Tibial nerve (tissue), 4 donors: ENCODE results near the gene TAS1R1. TPM values are rescaled to one million over a fixed set of nuclear protein-coding genes. Genes with fewer than 3 reads are reported as not detected.
"Not testable (repeated sequence)": the region's sequence is repeated elsewhere in the genome, so short reads cannot be mapped to it uniquely, and the experiment has no call there.

Experiments
- DNase-seq, 2 donors: peaks; one replicate each; pipeline ENCODE4 v3.0.0-alpha.2; 2019; ENCODE audit warnings: low spot score in 2 of 2
- H3K27ac ChIP-seq, 4 donors: fragments of 200-600 bp; sonication (generic) in 3 of 4; one replicate each; pipeline ENCODE4 v1.5.1; 2017 to 2019; ENCODE audit warnings: mild to moderate bottlenecking in 1 of 4
- H3K27me3 ChIP-seq, 2 donors: fragments of 200-600 bp; sonication (generic) in 1 of 2; one replicate each; pipeline versions ENCODE4 v1.5.1 to v1.6.0; 2017 to 2019
- H3K36me3 ChIP-seq, 3 donors: fragments of 200-600 bp; sonication (generic); one replicate each; pipeline ENCODE4 v1.5.1; 2018 to 2019
- H3K4me1 ChIP-seq, 4 donors: fragments of 200-600 bp; sonication (generic) in 3 of 4; one replicate each; pipeline ENCODE4 v1.5.1; 2017 to 2019
- H3K4me3 ChIP-seq, 4 donors: fragments of 200-600 bp; sonication (generic) in 3 of 4; one replicate each; pipeline ENCODE4 v1.5.1; 2017 to 2019; ENCODE audit warnings: mild to moderate bottlenecking in 1 of 4, moderate library complexity in 1 of 4
- H3K9me3 ChIP-seq, 4 donors: fragments of 200-600 bp; sonication (generic) in 3 of 4; one replicate each; pipeline ENCODE4 v1.5.1; 2017 to 2019
- EP300 ChIP-seq, 2 donors: sonication (generic); formaldehyde crosslinking; IDR thresholded peaks; one replicate each; pipeline ENCODE4 v1.6.1; 2017; ENCODE audit warnings: antibody characterized with exemption in 2 of 2, mild to moderate bottlenecking in 1 of 2
- POLR2A ChIP-seq, 2 donors: fragments of 450-650 bp; IDR thresholded peaks; one replicate each; pipeline ENCODE4 v1.6.1; 2017; ENCODE audit warnings: antibody characterized with exemption in 2 of 2, mild to moderate bottlenecking in 2 of 2, moderate library complexity in 2 of 2
- WGBS, 2 donors: methylation state at CpG; one replicate each; pipeline ENCODE4 v1.1.5; 2018; 5-methylcytosine and 5-hydroxymethylcytosine counted together
- total RNA-seq, 4 donors: library from RNA; depleted of rRNA; stranded (reverse); fragments of >200 nt; gene quantifications; one replicate each; pipeline ENCODE4 v1.1.0, GENCODE V29; 2016
- TF ChIP-seq, protein P1 (sequence below), 5 experiments: fragments of 200-600 bp in 3 of 5; fragments of 450-650 bp in 2 of 5; sonication (generic) in 3 of 5; IDR thresholded peaks; one replicate each; pipeline ENCODE4 v1.5.1; 2016 to 2019; ENCODE audit warnings: antibody characterized with exemption in 5 of 5, mild to moderate bottlenecking in 3 of 5, moderate library complexity in 2 of 5

The TAS1R1 gene
- total RNA-seq, 4 donors from 2014 or later = 0.22 to 0.78 TPM; not detected in 2

DNA sequence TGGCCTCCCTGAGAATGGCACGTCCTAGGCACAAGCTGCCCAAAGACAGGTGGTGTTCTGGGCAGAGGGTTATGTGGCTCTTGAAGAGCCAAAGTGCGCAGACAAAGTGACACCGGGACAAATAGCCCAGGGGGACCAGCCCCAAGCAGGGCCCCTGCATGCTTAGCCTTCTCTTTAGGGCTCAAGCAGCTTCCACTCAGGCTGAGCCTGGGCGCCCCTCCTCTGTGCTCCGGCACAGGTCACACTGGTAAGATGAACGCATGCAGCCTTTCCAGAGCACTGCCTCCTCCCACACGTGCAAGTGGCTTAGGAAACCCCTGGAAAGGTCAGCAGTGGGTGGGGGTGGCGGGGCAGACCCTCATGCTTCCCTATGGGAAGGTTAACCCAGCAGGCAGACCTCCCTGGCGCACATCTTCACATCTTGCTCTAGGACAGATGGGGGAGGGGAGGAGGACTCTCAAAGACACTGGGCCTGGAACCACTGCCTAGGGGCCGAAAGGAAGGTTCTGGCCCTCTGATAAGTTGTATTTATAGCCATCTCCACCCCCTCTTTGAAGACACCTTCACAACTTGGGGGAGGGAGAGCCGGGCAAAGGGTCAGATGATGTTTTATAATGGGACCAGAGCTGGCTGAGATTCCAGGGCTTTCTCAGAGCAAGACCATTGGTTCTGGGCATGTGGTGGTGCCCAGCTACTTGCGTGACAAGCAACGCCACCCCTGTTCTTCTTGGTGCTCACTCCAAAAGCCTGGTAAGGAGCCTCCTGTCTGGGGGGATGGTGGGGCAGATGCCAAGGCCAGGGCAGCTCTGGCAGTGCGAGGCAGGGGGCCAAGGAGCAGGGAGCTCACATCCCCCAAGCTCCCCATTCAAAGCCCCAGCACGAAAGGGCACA, 42.0 kb downstream of the TAS1R1 start:
- Histone ChIP-seq H3K27ac (peak overlapping the region in 2 of 4 donors; percentile 47 to 53), H3K9me3 (no peaks in the 10 kb centered on the region), H3K36me3 (peaks cover 0 to 78% (median 47%) of the 10 kb centered on the region in 3 donors), H3K4me3 (peak overlapping the region in 2 of 4 donors; percentile 5 to 17), H3K27me3 (no peaks in the 10 kb centered on the region), H3K4me1 (peaks cover 0 to 69% (median 48%) of the 10 kb centered on the region in 4 donors)
- 70 to 72% methylated on average over 10 to 13 of the region's 15 CpGs for WGBS, 2 donors
- TF ChIP-seq, protein P1, sequence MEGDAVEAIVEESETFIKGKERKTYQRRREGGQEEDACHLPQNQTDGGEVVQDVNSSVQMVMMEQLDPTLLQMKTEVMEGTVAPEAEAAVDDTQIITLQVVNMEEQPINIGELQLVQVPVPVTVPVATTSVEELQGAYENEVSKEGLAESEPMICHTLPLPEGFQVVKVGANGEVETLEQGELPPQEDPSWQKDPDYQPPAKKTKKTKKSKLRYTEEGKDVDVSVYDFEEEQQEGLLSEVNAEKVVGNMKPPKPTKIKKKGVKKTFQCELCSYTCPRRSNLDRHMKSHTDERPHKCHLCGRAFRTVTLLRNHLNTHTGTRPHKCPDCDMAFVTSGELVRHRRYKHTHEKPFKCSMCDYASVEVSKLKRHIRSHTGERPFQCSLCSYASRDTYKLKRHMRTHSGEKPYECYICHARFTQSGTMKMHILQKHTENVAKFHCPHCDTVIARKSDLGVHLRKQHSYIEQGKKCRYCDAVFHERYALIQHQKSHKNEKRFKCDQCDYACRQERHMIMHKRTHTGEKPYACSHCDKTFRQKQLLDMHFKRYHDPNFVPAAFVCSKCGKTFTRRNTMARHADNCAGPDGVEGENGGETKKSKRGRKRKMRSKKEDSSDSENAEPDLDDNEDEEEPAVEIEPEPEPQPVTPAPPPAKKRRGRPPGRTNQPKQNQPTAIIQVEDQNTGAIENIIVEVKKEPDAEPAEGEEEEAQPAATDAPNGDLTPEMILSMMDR (IDR thresholded peaks at IDR 0.05) = no peak
- TF ChIP-seq EP300 (IDR thresholded peaks at IDR 0.05) = no peak
- TF ChIP-seq POLR2A (IDR thresholded peaks at IDR 0.05) = no peak
- DNase-seq = no peak

DNA sequence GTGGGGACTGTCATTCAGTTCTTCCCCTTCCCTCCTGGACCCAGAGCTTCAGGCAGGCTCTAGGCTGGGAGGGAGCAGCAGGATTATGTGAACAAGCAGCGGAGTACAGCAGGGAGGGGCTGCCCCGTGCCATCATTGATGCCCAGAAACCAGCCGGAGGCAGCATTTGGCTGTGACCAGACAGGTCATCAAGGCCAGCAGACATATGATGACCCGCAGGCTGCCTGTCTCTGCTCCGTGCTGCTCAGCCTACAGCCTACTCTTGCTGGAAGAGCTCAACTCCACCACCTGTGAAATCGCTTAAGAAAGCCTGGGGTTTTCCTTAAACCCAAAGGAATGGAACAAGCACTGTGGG, 42.6 kb downstream of the TAS1R1 start:
- 75 to 82% methylated on average over 4 to 6 of the region's 6 CpGs for WGBS, 2 donors
- DNase-seq = no peak
- Histone ChIP-seq H3K27me3 (no peaks in the 10 kb centered on the region), H3K36me3 (peaks cover 0 to 71% (median 47%) of the 10 kb centered on the region in 3 donors), H3K9me3 (no peaks in the 10 kb centered on the region), H3K27ac (peak overlapping the region in 2 of 4 donors; percentile 38 to 47), H3K4me3 (no peak overlapping the region), H3K4me1 (peaks cover 0 to 63% (median 48%) of the 10 kb centered on the region in 4 donors)
- TF ChIP-seq, protein P1 (IDR thresholded peaks at IDR 0.05) = no peak
- TF ChIP-seq POLR2A (IDR thresholded peaks at IDR 0.05) (no peak), EP300 (IDR thresholded peaks at IDR 0.05) (no peak)

DNA sequence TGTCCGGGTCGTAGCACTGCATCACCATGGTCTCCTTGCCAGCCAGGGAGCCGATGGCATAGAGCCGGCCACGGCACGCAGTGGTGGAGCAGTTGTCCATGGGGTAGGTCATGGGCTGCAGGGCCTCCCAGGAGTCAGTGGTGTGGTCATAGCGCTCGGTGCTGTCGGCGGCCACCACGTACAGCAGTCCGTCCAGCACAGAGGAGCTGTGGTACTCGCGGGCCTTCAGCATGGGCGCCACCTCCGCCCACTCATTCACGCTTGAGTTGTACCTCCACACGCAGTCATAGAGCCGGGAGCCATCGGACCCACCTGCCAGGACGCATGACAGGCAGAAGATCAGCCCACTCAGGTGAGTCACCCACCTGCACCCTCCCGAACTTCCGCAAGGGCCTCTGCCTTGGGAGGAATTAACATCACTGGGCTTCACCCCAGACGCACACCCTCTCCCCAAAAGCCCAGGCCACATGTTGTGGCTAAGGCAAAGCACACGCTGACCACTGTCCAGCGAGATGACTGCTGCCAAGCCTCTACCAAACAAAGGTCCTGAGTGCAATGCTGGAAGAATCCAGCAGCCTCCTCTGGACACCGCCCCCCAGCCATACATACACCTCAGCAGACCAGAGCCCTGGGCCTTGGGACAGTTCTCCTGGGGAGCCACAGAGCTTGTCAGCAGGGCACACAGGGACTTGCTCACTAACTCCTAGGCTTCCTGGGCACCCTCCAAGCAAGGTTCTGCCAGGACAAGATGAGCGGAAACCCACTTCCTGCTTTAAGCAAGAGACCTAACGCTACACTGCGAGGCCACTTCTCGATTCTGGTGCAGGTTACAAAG, 44.3 kb downstream of the TAS1R1 start:
- peaks cover 0 to 55% (median 32%) of the 10 kb centered on the region in 3 donors for H3K36me3 ChIP-seq
- no peak for DNase-seq
- WGBS, 2 donors = 78 to 89% methylated on average over 20 to 25 of the region's 31 CpGs
- H3K27ac ChIP-seq = peak overlapping the region; percentile 95 to 100 (median 98)
- no peaks in the 10 kb centered on the region for H3K27me3 ChIP-seq
- H3K4me3 ChIP-seq = peak overlapping the region in 3 of 4 donors; percentile 95 to 97 (median 95)
- no peaks in the 10 kb centered on the region for H3K9me3 ChIP-seq
- peaks cover 0 to 65% (median 56%) of the 10 kb centered on the region in 4 donors for H3K4me1 ChIP-seq
- TF ChIP-seq, protein P1 (IDR thresholded peaks at IDR 0.05) = no peak
- TF ChIP-seq EP300 (IDR thresholded peaks at IDR 0.05) (no peak), POLR2A (IDR thresholded peaks at IDR 0.05) (no peak)

DNA sequence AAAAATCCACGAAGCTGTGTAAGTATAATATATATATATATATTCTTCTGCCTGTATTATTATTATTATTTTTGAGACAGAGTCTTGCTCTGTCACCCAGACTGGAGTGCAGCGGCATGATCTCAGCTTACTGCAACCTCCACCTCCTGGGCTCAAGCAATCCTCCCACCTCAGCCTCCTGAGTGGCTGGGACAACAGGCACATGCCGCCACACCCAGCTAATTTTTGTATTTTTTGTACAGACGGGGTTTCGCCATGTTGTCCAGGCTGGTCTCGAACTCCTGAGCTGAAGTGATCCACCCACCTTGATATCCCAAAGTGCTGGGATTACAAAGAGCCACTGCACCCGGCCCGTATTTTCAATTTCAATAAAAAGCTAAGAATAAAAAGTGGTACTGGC, 44.9 kb downstream of the TAS1R1 start:
- H3K27me3 ChIP-seq, DNase-seq, H3K9me3 ChIP-seq: not testable (repeated sequence)
- H3K4me3 ChIP-seq = peak overlapping the region; percentile 83 to 97 (median 95)
- H3K27ac ChIP-seq = peak overlapping the region; percentile 95 to 100 (median 98)
- 63 to 64% methylated on average over 8 of the region's 8 CpGs for WGBS, 2 donors
- peaks cover 0 to 49% (median 29%) of the 10 kb centered on the region in 3 donors for H3K36me3 ChIP-seq
- H3K4me1 ChIP-seq = peaks cover 0 to 71% (median 62%) of the 10 kb centered on the region in 4 donors

DNA sequence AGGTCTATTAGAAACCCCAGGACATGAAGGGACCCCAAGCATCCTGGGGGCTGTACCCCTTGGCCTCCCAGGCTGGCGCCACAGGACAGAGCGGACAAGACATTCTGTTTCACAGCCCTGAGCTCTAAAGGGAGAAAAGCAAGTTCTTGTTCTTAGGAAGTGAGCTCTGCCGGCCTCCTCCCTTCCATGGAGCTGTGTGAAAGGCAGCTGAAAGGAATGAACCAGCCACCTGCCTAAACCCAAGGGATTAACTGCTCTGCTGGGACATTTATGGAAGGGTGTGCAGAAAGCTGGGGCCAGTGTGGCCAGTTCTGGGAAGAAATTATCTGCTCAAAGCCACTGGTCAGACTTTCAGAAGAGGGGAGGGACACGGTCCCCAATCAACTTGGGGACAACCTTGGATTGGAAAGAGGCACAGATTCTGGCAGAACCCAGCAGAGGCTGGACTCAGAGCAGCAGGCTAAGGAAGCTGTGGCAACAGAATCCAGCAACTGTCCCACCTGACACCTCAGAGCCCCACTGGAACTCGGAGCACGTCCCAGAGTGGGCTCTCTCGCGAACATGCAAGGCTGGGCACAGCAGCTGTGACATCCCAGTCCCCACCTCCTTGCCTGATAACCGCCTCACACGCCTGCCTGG, 45.4 kb downstream of the TAS1R1 start:
- WGBS, 2 donors = 10 to 24% methylated on average over 8 to 10 of the region's 10 CpGs
- H3K4me3 ChIP-seq = peak overlapping the region; percentile 83 to 97 (median 95)
- H3K9me3 ChIP-seq = no peaks in the 10 kb centered on the region
- H3K27ac ChIP-seq = peak overlapping the region; percentile 95 to 100 (median 98)
- TF ChIP-seq POLR2A (IDR thresholded peaks at IDR 0.05) = no peak
- no peak for TF ChIP-seq EP300 (IDR thresholded peaks at IDR 0.05)
- TF ChIP-seq, protein P1 (IDR thresholded peaks at IDR 0.05) = no peak
- peaks cover 0 to 73% (median 66%) of the 10 kb centered on the region in 4 donors for H3K4me1 ChIP-seq
- peaks cover 0 to 44% (median 24%) of the 10 kb centered on the region in 3 donors for H3K36me3 ChIP-seq
- DNase-seq = no peak
- H3K27me3 ChIP-seq = no peaks in the 10 kb centered on the region
